Thyroid gland (tissue), 4 donors: ENCODE results near the gene CAMKMT. TPM values are rescaled to one million over a fixed set of nuclear protein-coding genes. Genes with fewer than 3 reads are reported as not detected.

ENCODE experiments used
- DNase-seq, 2 donors: peaks; one replicate each; pipeline ENCODE4 v3.0.0-alpha.2; 2019
- H3K27ac ChIP-seq, 3 donors: fragments of 200-600 bp; sonication (generic); 1 replicate in 2 of 3; 2 replicates in 1 of 3; pipeline ENCODE4 v1.5.1; 2016 to 2019; ENCODE audit warnings: mild to moderate bottlenecking in 1 of 3, moderate library complexity in 1 of 3
- H3K27me3 ChIP-seq: fragments of 200-600 bp; sonication (generic); one replicate; pipeline ENCODE4 v1.5.1; 2019
- H3K36me3 ChIP-seq, 2 donors: fragments of 200-600 bp; sonication (generic); one replicate each; pipeline ENCODE4 v1.5.1; 2016 to 2019
- H3K4me1 ChIP-seq, 2 donors: fragments of 200-600 bp; sonication (generic); one replicate each; pipeline ENCODE4 v1.5.1; 2017 to 2019
- H3K4me3 ChIP-seq, 3 donors: fragments of 200-600 bp; sonication (generic); replicated peaks in 1 of 3; 1 replicate in 2 of 3; 2 replicates in 1 of 3; pipeline ENCODE4 v1.5.1; 2016; ENCODE audit warnings: mild to moderate bottlenecking in 1 of 3
- H3K9me3 ChIP-seq: fragments of 200-600 bp; sonication (generic); one replicate; pipeline ENCODE4 v1.5.1; 2017
- CTCF ChIP-seq, 6 experiments: fragments of 200-600 bp in 3 of 6; fragments of 450-650 bp in 3 of 6; sonication (generic) in 3 of 6; IDR thresholded peaks; one replicate each; pipeline ENCODE4 v1.5.1; 2016 to 2019; ENCODE audit warnings: antibody characterized with exemption in 6 of 6, mild to moderate bottlenecking in 2 of 6, inconsistent platforms in 1 of 6, moderate library complexity in 1 of 6
- POLR2A ChIP-seq, 2 donors: fragments of 450-650 bp; IDR thresholded peaks; one replicate each; pipeline ENCODE4 v1.6.1; 2017; ENCODE audit warnings: antibody characterized with exemption in 2 of 2, mild to moderate bottlenecking in 2 of 2, moderate library complexity in 1 of 2
- WGBS, 2 donors: methylation state at CpG; one replicate each; pipeline ENCODE4 v1.1.5; 2017; 5-methylcytosine and 5-hydroxymethylcytosine counted together
- intact Hi-C: fragments of 100-400 bp; cut with DNase I; formaldehyde crosslinking; loops from one replicate; pipeline ENCODE4 v1.15.1; 2023
- total RNA-seq, 4 donors: library from RNA; depleted of rRNA; stranded (reverse); fragments of >200 nt; gene quantifications; one replicate each; pipeline ENCODE4 v1.2.3, GENCODE V29; 2016

Gene CAMKMT
- total RNA-seq, 4 donors from 2014 or later, result 13.5 to 23.7 (median 17.2) TPM

- 90 to 92% methylated on average over 4 of the region's 4 CpGs for WGBS, 2 donors
- intact Hi-C loops, result no loop called here
- H3K36me3 ChIP-seq, result no peaks in the 10 kb centered on the region
Observed at GRCh38 chr2:44441200-44441599, 79.5 kb downstream of the CAMKMT start.

DNA sequence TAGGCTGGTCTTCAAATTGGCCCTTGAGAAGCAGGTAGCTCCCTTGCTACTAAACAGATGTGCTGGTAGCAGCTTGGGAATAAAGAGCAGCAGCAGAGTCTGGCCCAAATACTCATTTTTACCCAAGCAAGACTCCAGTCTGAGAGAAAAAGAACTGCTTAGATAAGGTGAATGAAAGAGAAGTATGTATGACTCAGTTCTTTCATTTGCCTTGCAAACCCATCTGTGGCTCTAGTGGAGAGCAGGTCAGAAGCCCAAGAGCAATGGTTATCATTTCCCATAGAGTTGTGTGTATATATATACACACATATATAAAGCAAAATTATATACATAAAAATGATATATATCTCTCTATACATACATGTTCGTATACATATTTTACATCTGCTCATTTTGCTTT is 80.3 kb downstream of the CAMKMT start:
- 98 to 100% methylated on average over 1 of the region's 1 CpG for WGBS, 2 donors
- no peak overlapping the region for H3K4me3 ChIP-seq

More at GRCh38 chr2:44441200-44441599, 79.5 kb downstream of the CAMKMT start:
- TF ChIP-seq POLR2A (IDR thresholded peaks at IDR 0.05), result no peak
- no peak for TF ChIP-seq CTCF (IDR thresholded peaks at IDR 0.05)
- no peak for DNase-seq
- no peaks in the 10 kb centered on the region for H3K9me3 ChIP-seq
- H3K4me3 ChIP-seq, result no peak overlapping the region
- no peaks in the 10 kb centered on the region for H3K4me1 ChIP-seq
- no peak overlapping the region for H3K27ac ChIP-seq
- H3K27me3 ChIP-seq, result no peaks in the 10 kb centered on the region

DNA sequence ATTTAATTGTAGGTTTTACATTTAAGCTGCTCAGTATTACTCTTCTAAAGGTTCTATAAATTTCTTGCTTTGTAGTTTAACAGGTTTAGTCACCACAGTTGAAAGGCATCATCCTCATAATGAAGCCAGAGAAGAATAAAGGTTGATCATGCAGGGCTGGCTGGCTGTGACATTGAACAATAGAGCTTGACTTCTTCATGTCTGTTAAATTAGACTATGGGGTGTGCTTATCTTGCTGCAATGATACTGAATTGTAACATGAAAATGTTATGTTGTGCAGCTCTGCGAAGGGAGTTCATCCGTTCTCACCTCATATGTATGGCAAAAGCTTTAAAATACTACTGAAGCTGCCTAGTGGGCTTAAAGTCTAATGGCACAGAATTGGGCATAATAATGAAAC is 81.8 kb downstream of the CAMKMT start:
- intact Hi-C loops, result no loop called here
- 97 to 98% methylated on average over 2 of the region's 2 CpGs for WGBS, 2 donors

More for the DNA sequence above, 80.3 kb downstream of the CAMKMT start:
- DNase-seq, result no peak
- no peak overlapping the region for H3K27ac ChIP-seq
- H3K27me3 ChIP-seq, result no peaks in the 10 kb centered on the region
- no peaks in the 10 kb centered on the region for H3K36me3 ChIP-seq
- H3K9me3 ChIP-seq, result no peaks in the 10 kb centered on the region
- no peaks in the 10 kb centered on the region for H3K4me1 ChIP-seq
- no peak for TF ChIP-seq CTCF (IDR thresholded peaks at IDR 0.05)
- no peak for TF ChIP-seq POLR2A (IDR thresholded peaks at IDR 0.05)
- intact Hi-C loops, result no loop called here

DNA sequence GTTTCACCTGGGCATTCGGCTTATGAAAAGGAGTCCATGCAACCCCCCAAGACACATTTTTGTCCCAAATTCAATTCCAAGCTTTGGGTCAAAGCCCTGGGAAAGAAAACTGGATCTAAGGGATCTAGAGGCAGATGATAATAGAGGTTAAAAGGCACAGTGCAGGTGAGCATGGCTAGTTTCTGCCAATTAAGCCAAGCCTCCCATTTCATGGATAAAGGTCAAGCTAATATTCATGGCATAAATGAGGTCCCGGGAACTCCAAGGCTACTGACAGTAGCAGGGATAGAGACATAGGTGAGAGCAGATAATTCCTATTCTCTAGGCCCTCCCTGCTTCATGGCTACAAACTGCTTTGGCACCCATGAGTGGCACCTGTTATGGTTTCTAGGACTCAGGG is 83.1 kb downstream of the CAMKMT start:
- Histone ChIP-seq H3K4me3 (no peak overlapping the region), H3K36me3 (no peaks in the 10 kb centered on the region), H3K27me3 (no peaks in the 10 kb centered on the region), H3K27ac (no peak overlapping the region), H3K9me3 (no peaks in the 10 kb centered on the region), H3K4me1 (no peaks in the 10 kb centered on the region)
- WGBS, 2 donors, result 92 to 97% methylated on average over 2 of the region's 2 CpGs
- TF ChIP-seq POLR2A (IDR thresholded peaks at IDR 0.05) (no peak), CTCF (IDR thresholded peaks at IDR 0.05) (no peak)
- no peak for DNase-seq
- intact Hi-C loops, result no loop called here

More for the DNA sequence above, 81.8 kb downstream of the CAMKMT start:
- TF ChIP-seq CTCF (IDR thresholded peaks at IDR 0.05) (no peak), POLR2A (IDR thresholded peaks at IDR 0.05) (no peak)
- no peaks in the 10 kb centered on the region for H3K4me1 ChIP-seq
- H3K36me3 ChIP-seq, result no peaks in the 10 kb centered on the region
- H3K27ac ChIP-seq, result no peak overlapping the region
- DNase-seq, result no peak
- H3K4me3 ChIP-seq, result no peak overlapping the region
- H3K27me3 ChIP-seq, result no peaks in the 10 kb centered on the region
- H3K9me3 ChIP-seq, result no peaks in the 10 kb centered on the region

DNA sequence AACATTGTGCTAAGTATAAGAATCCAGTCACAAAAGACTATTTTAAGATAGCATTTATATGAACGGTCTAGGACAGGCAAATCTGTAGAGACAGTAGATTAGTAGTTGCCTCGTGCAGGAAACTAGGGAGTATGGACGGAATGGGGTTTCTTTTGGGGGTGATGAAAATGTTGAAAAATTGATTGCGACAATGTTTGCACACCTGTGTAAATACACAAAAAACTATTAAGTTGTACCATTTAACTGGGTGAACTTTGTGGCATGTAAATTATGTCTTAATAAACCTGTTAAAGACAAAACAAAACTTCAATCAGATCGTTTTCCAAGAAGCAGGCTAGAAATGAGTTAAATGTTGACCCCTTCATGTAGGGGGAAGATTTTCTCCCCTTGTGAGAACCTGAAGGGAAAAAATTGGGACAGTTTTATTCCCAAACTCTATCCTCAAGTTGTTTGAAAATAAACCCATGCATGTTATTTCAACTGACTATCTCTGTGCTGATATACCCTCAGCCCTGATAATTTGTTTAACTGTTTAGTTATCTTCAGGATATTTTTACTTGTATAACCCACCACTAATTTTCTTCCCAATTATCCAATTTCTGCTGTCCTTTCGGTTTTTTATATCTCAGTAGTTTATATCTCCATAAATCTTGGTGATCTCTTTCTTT is 87.2 kb downstream of the CAMKMT start:
- Histone ChIP-seq H3K4me1 (no peaks in the 10 kb centered on the region), H3K36me3 (no peaks in the 10 kb centered on the region), H3K27ac (no peak overlapping the region), H3K9me3 (no peaks in the 10 kb centered on the region), H3K4me3 (no peak overlapping the region), H3K27me3 (no peaks in the 10 kb centered on the region)
- TF ChIP-seq CTCF (IDR thresholded peaks at IDR 0.05) (no peak), POLR2A (IDR thresholded peaks at IDR 0.05) (no peak)
- DNase-seq, result no peak
- intact Hi-C loops, result no loop called here
- 87 to 91% methylated on average over 6 of the region's 6 CpGs for WGBS, 2 donors
